ENCODE data around the gene IQCM.

Gene IQCM, protein sequence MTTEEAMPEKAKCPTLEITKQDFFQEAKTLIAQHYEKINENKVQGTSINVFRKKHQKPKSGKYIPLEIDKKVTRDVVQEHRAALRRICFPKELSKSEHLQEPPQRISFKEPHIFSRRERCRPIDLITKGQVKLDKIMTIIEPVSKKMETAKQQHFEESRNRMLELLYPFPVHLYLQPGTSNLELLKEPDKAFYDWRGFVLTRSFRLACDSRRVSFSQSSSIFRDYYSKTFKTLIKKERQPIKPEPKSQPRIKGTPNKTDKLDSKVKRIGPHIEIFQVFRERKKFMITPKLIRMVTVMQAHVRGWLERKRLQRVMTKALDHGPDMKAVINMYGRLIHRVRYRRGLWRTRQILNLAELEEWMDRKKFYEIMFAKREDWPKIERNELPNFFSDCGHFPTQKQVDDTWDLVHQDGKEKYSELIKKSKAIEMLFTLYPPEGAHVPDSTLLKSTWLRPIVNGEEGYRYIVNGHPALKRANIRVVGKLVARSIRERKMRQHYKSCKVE

DNA sequence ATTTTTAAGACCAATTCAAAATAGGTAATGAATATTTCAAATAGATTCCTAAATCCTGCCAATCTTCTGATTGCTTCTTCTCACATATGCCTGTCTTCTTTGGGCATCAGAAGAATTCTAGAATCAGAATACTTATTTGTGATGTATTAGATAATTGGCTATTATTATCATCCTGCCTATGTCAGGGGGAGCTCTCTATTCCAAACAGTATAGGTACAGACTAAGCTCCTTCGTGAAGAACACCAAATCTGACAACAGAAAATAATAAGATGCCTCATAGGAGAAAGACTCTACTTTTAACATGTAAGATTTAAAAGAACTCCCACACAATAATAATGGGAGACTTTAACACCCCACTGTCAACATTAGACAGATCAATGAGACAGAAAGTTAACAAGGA, at the start of gene IQCM:
IQCM (minus strand) TSS at position 101 of the 400 bp plus-strand sequence. CDS start 73,152 bp downstream, outside the sequence.
- DNase-seq: no peak

DNA sequence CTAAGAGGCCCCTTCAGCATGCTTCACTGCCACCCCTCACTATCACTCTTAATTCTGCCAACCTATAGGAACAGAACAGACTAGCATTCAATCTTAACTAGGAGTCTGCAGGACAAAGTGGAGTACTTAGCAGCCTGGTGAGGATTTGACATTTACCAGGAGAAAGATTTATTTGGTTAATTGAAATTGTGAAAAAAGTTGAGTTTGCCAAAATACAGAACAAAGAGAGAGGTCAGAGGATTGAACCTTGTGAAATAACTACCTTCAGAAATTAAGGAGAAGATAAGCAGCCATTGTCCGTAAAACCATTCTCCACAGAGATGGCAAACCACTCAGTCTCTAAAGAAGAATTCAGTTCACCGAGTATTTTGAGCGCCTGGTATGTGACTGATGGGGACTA, 41.8 kb upstream of the IQCM start:
- no peak for DNase-seq

DNA sequence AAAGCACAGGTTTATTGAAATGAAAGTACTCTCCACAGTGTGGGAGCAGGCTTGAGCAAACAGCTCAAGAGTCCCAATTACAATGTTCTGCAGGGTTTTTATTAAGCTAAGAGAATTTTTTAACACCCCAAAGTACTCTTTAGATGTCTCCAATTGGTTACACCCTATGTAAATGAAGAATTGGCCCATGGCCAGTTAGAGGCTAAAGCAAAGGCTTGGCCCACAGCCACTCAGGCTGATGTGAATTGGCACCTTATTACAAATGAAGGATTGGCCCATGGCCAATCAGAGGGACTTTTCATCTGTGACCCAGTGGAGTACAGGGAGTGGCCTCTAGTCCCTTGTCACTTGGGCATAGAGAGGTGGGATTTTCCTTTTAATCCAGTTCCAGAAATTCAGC, 30.1 kb upstream of the IQCM start:
- DNase-seq: no peak

DNA sequence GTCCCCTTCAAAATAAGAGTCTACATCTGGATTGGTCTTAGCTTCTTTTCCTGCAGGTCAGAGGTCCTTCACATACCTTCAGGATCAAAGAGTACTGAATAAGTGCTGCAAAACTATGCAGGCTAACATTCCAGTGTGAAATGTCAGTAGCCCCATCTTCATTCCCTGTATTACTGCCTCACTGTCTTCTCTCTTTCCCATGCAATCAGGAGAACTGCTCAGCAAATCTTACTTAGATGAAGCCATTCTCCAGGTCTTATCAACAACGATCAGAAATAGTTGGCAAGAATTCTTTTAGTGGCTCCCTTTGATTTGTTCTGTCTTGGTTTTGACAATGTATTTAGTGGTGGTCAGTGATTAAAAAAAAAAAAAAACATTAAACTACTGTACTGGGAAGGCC, 26.0 kb upstream of the IQCM start:
- no peak for DNase-seq

DNA sequence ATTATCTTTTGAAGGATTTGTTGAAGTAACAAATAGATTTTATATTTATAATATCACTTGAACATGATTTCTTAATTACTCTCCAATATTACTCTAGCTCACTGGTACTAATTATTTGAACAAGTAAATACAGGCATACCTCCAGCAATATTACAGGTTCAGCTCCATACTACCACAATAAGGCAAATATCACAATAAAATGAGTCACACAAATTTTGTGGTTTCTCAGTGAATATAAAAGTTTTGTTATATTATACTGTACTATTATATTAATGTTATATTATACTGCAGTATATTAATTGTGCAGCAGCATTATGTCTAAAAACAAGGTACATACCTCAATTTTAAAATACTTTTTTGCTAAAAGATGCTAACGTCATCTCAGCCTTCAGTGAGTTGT, 22.4 kb upstream of the IQCM start:
- DNase-seq: no peak

DNA sequence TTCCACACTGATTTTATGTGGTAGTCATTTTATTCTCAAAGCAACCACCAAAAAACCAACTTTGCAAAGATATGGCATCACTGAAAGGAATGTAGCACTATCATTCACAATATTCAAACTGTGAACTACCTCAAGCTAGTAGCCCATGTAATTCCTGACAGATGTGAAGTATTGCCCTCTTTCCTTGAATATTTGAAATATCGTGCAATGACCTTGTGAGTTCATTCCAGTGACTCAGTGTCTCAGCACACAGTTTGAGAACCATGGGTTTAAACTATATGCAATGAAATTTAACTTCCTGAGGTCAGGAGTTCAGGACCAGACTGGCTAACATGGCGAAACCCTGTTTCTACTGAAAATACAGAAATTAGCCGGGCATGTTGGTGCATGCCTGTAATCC, 20.9 kb upstream of the IQCM start:
- DNase-seq: no peak

DNA sequence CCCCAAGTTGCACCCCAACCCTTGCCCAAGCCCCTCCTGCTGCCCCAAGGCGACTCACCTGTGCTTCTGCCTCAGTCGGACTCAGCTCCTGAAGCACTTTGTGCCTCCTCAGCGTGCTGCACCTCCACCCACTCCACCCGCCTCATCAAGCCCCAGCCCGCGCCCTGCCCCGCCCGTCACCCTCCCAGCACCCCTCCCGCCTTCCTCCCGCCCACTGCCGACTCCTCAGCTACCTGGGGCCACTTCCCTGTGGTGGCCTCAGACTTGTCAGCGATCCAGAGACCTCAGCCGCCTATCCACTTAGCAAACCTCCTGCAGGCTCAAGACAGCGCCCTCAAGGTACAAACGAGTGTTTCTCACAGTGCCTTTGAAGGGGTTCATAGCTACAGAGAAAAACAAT, 19.6 kb upstream of the IQCM start:
- no peak for DNase-seq

DNA sequence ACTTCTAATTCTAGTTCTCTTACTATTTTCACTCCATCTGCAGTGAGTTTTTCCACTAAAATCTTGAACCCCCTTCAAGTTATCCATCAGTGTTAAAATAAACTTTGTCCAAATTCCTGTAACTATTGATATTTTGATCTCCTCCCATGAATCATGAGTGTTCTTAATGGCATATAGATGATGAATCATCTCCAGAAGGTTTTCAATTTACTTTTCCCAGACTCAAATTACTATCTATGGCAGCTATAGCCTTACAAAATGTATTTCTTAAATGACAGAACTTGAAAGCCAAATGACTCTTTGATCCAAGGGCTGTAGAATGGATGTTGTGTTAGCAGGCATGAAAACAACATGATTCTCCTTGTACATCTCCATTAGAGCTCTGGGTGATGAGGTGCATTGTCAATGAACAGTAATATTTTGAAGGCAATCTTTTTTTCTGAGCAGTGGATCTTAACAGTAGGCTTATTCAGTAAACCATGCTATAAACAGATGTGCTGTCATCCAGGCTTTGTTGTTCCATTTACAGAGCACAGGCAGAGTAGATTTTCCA, 16.1 kb upstream of the IQCM start:
- no peak for DNase-seq

DNA sequence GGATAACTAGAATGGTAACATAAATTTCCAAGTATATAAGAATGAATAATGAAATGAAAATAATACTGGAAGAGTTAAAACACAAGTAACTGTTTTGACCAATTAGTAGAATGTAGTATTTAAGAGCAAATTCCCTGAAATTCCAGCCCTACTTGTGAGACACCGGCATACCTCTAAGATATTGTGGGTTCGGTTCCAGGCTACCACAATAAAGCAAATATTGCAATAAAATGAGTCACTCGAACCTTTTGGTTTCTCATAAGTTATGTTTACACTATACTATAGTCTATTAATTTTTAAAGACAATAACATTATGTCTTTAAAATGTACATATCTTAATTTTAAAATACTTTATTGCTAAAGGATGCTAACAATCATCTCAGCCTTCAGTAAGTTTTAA, 15.2 kb upstream of the IQCM start:
- no peak for DNase-seq

DNA sequence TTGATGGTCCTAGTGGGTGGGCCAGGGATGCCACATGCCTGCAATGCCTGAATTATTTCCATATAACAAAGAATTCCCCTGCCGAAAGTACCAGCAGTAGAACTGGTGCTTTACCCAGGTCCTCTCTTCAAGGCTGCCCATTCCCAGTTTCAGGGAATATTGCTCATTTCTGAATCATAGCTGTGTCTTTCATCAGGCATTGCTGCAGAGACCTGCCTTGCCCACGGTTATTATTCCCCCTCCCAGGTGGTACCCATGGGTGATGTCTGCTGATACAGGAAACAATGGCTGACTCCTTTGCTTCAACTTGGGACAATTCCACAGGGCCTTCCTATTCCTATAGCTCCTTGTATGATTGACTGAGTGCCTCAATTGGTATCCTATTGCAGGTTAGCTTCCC, 9.7 kb upstream of the IQCM start:
- DNase-seq: no peak

DNA sequence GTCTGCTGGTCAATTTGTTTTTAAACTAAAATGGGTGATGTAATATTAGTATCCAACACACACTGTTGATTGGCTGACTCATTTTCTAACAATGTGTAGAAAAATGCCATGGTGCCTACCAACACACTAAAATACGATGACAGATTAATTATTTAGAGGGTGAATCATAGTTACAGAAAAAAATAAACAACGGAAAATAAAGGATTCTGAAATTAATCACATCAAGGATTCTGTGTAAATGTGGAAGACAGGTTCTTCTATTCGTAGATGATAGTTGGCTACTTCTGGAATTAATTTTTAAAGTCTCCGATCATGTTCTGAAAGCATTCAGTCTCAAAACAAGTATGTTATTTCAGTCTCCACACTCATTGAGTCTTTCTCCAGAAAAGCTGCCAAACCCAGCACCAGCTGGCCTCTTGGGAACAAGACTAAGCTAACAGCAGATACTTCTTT, 8.2 kb upstream of the IQCM start:
- DNase-seq: no peak

DNA sequence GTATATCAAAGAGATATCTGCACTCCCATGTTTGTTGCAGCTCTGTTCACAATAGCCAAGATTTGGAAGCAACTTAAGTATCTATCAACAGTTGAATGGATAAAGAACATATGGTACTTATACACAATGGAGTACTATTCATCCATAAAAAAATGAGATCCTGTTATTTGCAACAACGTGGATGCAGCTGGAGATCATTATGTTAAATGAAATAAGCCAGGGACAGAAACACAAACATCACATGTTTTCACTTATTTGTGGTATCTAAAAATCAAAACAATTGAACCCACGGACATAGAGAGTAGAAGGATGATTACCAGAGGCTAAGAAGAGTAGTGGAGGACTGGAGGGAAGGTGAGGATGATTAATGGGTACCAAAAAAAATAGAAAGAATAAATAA, 14.2 kb downstream of the IQCM start:
- DNase-seq: no peak

DNA sequence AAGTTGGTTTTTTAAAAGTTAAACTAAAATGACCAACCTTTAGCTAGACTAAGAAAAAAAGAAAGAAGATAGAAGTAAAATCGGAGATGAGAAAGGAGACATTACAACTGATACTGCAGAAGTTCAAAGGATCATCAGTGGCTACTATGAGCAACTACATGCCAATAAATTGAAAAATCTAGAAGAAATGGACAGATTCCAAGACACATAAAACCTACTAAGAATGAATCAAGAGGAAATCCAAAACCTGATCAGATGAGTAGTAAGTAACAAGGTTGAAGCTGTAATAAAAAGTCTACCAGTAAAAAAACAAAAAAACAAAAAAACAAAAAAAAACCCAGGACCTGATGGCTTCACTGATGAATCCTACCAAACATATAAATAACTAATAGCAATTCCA, 16.1 kb downstream of the IQCM start:
- no peak for DNase-seq

DNA sequence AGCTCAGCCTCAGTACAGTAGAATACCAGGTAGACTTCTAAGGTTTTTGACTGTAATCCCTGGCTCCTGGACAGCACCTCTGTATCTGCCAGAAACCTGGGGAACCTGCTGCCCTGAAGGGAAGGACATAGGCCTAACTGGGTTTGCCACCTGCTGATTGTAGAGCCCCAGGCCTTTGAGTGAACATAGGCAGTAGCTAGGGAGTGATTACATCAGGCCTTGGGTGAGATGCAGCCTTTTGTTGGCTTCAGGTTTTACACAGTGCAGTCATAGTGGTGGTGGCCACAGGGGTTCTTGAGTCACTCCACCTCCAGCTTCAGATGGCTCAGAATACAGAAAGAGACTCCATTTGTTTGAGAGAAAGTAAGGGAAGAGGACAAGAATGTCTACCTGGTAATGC, 19.3 kb downstream of the IQCM start:
- DNase-seq: no peak

DNA sequence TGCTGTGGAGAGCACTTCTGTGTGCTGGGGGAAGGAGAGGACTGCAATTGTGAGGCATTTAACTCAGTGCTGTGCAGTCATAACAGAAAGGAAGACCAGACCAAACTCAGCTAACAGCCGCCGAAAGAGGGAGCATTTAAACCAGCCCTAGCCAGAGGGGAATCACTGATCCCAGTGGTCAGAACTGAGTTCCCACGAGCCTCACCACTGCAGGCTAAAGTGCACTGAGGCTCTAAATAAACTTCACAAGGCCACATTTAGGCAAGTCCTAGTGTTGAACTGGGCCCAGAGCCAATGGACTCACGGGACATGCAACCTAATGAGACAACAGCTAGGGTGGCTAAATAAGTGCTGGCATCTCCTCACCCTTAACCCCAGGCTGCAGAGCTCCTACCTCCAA, 20.4 kb downstream of the IQCM start:
- no peak for DNase-seq

DNA sequence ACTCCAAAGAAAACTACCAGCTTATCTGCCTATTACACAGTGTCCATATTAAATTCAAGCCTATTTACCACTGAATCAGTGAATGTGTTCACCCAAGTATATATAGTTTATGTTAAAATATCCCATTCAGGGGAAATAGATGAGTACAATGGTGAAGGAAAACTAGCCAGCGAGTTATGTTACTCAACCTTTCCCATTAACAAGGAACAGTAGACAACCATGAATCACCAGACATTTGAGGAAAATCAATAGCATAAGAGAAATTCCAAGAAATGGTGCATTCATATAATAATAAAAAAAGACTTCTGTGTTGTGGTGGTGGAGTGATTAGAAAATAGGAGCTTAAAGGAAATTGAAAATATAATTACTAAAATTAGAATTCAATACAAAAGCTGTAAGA, 21.3 kb downstream of the IQCM start:
- DNase-seq: no peak

DNA sequence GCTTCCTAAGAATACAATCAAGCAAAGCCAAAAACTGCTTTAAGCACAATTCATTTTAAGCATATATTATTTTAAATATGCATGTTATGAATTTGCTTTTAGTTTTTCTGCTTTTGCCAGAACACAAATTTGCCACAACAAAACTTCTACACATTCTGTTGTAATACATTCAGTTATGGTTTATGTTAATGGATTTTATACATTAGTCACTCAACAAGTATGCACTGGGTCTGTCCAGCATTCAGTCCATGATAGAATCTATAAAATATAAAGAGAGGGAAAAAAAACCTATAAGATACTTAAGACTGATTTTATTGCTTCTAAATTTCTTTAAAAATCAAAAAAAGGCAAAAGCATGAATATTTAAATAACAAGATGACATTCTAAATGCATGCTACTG, 22.2 kb downstream of the IQCM start:
- no peak for DNase-seq

DNA sequence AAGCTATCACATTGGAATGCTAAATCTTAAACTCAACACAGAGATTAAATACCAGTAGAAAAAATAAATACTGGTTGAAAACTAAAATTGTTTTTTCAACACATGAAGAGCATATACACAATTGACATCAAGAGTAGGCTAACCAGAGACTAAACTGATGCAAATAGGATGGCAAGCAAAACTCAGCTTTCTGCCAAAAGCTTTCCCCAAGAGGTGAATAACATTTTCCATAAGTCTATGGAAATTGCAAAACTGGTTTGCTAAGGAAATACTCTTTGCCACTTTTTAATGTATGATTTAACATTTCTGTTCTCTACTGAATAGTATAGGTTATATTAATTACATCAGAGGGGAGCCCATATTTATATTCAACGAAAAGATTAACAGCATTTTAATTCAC, 23.8 kb downstream of the IQCM start:
- DNase-seq: no peak

DNA sequence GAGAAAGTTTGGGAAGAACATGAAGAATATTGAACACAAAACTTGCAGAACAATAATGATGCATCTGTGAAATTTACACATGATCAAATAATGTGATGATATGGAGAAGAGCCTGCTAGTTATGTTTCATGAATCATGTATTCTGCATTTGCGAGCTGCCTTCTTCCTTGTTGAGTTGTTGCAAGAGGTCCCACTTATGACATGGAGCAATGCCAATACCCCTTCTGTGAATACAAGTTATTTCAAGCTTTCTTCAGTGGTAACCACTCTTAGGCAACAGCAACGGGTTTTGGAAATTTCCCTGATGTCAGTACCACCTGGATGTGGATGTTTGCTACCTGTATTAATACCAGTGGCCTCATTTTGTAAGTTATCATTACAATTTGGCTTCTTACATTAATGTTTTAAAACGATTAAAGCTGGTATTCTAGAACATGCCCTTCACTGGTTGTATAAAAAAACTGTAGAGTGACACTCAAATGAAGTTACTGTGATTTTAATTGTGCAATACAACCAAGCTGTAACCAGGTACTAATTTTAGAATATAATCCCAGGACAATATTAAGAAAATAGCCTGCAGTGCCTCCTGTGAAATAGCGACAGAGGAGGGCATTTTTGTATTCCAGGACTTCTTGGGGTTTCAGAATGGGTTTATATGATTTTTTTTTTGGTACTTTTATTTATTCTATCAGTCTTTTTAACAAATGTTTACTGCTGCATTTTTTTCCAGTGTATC, 25.3 kb downstream of the IQCM start:
- DNase-seq: no peak

DNA sequence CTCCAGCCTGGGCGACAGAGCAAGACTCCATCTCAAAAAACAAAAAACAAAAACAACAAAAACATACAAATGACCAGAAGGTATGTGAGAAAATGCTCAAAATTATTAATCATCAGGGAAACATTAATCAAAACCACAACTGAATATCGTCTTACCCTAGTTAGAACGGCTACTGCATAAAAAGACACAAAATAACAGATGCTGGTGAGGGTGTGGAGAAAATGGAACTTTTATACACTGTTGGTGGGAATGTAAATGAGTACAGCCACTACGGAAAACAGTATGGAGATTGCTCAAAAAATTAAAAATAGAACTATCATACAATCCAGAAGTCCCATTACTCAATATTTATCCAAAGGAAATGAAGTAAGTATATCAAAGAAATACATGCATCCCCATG, 27.3 kb downstream of the IQCM start:
- no peak for DNase-seq

DNA sequence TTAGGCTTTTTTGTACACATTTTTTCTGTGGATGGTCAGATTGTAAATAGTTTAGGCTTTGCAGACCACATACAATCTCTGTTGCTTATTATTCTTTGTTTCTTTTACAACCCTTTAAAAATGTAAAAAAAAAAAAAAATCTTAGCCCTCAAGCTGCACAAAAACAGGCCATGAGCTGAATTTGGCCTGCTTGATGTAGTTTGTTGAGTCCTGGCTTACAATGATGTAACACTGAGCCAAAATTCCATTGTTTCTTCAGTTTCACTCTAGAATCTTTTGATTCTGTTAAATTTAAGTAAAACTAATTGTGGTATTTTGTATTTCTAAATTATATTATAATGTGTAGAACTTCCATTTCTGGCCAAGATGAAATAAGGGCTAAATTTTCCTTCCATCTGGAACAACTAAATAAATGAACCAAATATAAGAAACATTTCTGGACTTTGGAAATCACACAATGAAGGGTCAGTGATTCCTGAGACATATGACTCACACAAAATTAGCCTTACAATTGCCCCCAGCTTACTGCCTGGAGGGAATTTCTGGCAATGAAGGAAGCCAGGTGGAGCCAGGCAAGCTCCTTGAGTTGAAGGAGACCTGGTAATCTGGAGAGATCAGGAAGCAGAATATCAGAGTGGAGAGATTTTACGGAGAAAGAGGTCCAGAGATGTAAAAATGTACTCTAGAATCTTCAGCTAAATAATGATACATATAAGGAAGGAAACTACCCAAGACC, 29.8 kb downstream of the IQCM start:
- no peak for DNase-seq

DNA sequence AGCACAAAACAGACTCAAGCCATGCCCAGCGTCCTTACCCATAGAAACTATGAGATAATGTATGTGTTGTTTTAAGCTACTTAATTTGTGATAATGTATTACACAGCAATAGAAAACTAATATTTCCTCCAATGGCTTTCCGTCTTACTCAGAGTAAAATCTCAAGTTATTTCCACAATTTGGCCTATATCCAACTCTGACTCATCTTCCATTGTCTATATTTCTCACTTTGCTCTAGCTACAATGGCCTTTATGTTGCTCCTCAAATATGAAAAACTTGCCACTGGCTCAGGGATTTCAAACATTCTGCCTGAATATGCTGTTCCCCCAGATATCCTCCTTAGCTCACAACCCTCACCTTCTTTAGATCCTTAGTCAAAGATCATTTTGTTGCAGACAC, 31.6 kb downstream of the IQCM start:
- DNase-seq: no peak

DNA sequence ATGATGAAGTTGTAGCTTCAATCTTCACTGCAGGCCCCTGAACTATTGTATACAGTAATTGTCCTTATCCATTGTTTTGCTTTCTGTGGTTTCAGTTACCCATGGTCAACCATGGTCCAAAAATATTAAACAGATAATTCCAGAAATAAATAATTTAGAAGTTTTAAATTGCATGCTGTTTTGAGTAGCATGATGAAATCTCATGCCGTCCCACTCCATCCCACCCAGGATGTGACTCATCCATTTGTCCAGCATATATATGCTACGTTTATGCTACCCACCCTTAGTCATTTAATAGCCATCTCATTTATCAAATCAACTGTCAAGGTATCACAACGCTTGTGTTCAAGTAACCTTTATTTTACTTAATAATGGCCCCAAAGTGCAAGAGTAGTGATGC, 34.5 kb downstream of the IQCM start:
- no peak for DNase-seq
